NCI-H1417 treated with DMSO at 0.1 percent for 48 hours (cell line): Measurements from ENCODE around the gene VWA5B1.

Experiments
- DNase-seq: peaks from one replicate; lab custom pipeline; 2025; lab: John Stamatoyannopoulos, UW

Gene VWA5B1

DNA sequence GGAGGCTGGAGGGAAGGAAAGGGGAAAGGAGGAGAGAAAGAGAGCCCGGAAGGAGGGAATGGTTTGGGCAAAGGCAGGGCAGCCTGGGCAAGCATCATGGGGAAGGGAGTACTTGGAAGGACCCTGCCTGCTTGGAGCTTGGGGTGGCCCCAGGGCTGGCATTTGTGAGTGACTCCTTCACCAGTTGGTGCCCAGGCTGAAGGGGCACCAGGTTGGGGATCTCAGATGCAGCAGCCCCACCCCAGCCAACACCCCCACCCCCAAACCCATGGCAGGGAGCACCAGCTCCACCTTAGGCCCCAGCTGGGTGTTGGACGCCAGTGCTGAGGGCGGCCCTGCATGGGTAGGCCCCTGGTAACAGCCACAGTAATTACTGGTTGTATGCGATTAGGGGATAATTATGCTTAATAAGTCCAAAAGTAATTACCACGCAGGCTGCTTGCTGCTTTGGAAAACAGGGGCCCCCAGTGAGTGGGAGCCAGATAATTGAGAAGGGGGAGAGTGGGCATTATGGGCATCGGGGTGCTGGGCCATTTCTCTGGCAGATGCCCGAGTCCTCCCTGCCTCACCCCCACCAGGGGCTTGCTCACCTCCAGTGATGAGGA lies 78.3 kb downstream of the VWA5B1 start:
- peak; percentile 41 for DNase-seq

DNA sequence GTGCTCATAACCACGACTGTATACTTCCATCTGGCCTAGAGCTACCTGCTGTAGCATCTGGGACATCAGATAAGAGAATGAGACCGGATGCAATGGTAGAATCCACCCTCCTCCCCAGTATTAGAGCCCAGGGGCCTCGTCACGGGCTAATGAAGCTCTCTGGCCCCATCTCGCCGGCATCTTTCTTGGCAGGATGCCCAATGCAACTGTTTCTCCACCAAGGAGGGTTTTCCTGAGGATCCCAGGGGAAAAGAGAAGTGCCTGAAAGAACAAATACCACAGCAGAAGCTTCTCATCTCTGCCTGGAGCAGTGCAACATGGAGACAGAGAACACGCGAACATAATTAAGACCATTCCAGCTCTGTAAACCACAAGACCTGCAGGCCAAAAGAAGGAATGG lies 80.0 kb downstream of the VWA5B1 start:
- no peak for DNase-seq

DNA sequence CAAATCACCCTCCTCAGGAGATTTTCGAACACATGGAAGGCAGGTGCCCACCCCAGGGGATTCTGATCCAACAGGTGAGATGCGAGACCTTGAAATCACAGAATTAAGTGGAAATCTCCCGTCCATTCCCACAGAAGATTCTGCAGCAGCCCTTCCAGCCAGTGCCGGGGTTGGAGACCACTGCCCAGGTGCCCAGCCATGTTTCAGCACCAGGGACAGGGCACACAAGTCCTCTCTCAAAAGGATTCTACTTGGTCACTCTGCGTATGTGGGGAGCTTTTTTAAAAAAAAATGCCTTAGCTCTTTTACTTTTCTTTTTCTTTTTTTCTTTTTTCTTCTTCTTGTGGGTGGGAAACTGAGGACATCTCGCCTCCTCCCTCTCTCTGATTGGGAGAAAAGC lies 80.7 kb downstream of the VWA5B1 start:
- DNase-seq: no peak

DNA sequence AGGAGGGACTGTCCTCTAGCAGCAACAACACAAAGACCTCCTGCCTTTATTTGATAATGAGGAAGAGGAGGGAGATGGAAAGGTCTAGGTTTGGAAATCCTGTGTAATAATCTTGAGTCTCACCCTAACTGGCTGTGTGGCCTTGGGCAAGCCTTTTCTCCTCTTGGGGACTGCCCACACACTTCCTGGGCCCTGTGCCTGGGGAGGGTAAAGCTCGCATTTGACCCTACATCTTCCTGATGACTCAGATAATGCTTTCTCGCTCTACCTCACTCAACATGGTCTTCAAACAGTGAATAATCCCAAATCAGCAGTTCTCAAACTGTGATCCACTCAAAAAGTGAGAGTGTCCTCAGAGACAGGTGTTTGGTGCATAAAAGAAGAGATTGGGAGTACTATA lies 81.2 kb downstream of the VWA5B1 start:
- DNase-seq: no peak

DNA sequence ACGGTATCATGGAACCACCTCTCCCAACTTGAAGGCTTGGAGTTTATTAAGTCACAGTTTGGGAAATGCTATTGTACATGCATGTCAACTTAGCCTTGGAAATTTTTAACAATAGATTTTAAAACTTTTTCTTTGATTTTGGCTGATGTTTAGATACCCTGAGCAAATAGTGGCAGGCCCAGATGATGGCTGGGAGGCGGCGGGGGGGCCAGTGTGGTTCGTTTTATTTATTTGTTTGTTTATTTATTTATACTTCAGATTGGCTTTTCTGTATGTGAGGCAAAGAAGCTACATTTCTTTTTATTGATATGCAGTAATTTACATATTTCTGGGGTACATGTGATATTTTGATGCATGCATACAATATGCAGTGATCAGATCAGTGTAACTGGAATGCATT lies 82.0 kb downstream of the VWA5B1 start:
- DNase-seq: no peak

DNA sequence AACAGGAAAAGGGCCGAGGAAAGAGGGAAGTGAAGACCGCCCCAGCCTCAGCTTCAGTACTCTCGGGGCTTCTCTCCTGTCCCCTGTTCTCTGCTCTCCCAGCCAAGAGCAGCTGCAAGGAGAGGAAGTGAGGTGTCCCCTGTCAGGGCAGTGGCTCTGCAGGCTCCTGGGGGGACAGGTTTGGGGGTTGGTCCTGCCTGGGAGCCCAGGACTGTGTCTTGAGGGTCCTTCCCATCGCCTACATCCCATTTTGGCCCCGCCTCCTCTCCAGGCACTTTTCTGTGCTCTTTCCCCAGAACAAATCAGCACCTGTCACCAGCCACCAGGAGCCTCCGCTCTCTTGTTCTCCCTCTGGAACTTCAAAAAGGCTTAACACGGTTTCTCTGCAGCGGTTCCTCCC lies 82.6 kb downstream of the VWA5B1 start:
- no peak for DNase-seq

DNA sequence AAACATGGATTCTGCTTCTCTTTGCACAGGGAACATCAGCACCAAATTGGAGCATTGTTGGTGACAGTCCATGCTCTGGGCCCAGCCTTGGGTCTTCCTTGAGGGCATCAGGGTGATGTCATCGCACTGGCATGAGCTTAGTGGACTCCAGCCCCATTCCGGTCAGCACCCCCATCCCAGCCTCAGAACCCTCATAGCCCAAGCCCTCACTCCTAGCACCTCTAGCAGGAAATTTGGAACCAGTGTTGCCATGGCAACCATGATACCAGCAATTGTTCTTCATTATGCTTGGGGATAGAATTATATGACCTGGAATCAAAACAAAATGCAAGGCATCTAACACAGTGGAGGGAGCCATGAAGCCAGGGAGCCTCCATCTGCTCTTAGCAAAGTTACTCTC lies 83.1 kb downstream of the VWA5B1 start:
- DNase-seq: no peak

DNA sequence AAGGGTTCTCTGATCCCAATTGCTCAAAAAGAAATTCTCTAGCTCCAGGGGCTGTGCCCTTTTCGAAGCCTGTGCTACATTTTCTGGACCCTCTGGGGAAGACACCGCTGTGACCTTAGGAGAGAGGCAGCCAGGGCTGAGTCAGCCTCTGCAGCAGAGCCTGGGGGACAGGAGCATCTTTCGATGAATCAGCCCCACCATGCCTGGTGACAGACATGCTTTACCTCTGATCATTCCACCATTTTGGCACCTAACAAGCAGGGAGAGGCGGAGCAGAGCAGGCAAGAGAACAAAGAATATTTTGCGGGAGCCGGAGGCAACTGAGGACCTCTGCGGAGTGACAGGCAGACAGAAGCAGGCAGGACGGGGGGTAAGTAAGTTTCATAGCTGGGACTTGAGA lies 84.9 kb downstream of the VWA5B1 start:
- no peak for DNase-seq

DNA sequence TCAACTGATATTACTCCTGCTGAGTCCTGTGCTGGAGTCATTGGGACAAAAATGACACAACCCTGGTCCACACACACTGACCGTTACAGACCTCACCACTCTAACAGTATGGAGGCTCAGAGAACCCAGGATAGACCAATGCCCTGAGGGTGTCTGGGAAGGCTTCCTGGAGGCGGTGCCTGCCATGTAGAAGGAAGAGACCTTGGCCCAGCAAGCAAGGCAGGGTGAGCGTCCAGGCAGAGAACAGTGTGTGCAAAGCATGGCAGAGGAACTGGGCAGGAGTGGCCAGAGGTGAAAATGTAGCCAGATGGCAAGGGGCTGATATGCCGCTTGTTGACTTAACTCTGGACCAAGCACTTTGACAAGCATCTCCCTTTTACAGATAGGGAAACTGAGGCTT lies 85.5 kb downstream of the VWA5B1 start:
- DNase-seq: no peak

DNA sequence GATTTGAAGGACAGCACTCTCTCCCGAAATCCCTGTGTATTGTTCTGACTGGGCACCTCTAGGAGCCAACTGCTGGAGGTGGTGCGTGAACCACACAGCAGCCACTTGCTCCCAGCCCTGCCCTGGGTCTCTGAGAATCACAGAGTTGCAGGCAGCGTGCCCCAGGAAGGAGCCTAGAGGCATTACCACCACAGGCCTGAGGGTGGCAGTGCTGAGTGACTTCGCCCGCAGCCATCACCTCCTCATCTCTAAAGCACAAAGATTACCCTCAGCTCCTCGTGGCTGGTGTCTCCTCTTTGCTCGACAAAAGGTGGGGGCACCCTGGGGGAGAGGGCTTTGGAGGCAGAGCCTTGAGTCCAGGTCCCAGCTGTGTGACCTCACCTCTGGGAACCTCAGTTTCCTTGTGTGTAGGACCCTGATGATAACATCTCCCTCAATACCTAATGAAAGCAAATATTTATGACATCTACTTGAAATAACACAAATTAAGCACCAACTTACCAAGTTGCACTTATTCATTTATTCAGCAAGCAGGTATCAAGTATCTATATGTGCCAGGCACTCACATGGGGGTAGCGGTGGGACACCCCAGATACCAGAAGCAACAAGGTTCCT lies 86.3 kb downstream of the VWA5B1 start:
- no peak for DNase-seq

DNA sequence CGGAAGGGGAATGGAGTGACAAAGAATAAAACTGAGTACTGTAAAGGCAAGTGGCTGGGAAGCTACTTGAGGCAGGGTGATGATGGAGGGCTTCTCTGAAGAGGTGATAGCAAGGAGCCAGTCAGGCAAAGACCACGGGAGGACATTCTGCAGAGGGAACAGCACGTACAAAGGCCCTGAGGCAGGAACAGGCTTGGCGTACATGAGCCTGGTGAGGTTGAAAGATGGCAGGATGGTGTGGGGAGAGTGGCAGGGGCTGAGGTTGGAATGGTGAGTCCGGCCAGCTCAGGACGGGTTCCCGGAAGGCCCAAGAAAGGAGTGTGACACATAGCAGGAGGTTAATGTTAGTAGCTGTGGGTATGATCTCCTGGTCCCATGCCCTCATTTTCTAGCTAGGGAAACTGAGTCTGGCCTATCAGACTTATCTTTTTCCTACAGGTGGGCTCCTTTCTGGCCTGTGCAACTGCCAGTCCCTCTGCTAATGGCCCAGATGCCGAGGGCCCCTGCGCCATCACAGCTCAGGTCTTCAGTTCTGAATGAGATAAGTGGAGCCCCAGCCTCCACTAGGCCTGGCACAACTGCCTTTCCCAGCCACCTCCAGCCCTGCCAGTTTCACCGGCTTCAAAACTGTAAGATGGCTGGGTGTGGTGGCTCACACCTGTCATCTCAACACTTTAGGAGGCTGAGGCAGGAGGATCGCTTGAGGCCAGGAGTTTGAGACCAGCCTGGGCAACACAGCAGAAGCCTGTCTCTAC lies 87.0 kb downstream of the VWA5B1 start:
- DNase-seq: no peak

DNA sequence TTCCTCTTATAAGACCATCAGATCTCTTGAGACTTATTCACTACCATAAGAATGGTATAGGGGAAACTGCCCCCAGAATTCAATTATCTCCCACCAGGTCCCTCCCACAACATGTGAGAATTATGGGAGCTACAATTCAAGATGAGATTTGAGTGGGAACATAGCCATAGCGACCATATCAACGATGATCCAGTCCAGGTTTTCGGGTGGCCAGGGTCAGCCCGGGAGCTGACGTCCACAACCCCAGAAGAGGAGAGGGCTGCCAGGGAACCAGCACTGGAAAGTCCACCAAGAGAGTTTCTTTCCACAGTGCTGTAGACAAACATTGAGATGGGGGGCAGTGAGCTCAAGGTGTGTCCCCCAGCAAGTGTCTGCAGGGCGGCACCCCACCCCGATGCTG lies 88.4 kb downstream of the VWA5B1 start:
- DNase-seq: no peak

DNA sequence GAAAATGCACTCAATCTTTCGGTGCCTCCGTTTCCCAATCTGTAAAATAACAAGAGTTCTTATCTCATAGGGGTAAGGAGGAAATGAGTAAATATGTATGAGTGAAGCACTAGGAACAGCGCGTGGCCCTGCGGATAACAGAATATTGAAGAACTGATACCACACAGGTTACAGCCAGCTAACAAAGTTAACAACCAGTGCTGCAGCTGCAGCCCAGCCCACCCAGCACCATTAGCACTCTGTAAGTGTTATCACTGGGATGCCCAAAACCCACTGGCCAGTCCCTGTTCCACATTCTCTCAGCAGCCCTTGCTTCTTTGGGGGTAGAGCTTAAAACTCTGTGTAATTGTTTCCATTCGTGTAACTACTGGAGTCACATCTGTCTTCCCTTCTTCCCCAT lies 89.5 kb downstream of the VWA5B1 start:
- no peak for DNase-seq

DNA sequence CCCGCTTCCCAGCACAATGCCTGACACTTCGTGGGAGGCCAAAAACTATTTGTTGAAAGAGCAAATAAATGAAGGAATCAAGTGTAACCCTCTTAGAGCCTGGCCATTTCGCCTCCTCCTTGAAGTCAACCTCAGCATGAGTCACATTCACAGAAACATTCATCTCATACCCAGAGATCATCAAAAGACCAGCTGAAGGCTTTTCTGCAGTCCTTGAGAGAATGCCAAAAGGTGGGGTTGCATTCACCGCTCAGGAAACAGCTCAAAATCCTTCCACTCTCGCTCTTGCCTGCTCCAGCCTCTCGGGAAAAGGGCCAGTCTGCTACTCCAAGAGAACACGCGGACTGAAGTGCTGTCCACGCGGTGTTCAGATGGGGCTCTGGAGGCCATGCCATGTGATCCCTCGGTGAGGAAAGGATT lies 90.0 kb downstream of the VWA5B1 start:
- no peak for DNase-seq

DNA sequence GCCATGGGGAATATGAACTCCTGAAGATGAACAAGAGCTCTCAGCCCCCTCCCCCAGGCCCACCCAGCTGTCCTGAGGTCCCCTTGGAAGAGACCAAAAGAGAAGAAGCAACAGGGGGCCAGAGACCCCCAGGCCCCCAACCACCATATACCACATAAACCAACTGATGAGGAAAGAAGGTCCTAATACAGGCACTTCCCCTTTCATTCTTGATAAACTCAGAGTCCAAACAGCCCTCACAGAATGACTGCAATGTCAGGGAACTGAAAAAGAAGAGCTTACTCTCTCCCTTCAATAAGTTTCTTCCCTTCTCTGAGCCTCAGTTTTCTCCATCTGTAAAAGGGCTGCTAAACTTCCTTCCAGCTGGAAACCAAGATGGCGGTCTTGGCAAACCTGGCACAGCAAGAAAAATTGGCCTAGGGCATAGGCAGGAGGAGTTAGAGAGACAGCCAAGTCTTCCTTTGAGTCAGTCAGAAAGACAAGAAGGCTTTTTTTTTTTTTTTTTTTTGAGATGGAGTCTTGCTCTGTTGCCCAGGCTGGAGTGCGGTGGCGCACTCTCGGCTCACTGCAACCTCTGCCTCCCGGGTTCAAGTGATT lies 90.5 kb downstream of the VWA5B1 start:
- no peak for DNase-seq

DNA sequence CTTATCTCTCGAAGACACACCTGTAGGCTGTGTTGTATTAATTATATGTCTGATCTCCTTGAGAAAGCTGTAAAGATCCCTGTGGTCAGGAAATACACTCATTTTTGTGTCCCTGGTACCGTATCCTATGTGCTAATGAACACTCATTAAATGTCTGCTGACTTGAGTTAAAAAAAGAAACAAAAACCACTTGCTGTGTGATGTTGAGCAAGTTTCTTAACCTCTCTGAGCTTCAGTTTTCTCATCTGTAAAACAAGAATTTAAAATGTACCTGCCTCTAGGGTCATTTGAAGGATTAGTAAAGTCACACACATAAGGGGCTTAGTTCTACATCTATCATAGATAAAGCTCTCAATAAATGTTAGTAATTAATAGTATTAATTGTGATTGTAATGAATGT lies 91.3 kb downstream of the VWA5B1 start:
- DNase-seq: no peak

DNA sequence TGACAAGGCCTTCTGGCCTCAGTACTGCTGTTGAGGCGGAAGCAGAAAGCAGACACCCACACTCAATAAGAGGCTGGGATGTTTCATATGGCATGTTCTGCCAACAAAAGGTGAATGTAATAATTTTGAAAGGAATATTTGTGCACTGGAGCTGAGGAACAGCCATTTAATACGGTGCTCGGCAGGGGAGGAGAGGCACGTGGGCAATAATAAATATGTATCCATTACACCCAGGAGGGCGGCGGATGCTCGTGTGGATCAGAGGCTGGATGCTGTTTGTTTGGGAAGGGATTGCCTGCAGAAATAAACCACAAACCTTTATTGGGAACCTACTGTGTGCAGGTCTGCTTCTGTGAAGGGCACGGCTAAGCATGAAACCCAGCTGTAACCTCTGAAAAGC lies 92.0 kb downstream of the VWA5B1 start:
- DNase-seq: no peak

DNA sequence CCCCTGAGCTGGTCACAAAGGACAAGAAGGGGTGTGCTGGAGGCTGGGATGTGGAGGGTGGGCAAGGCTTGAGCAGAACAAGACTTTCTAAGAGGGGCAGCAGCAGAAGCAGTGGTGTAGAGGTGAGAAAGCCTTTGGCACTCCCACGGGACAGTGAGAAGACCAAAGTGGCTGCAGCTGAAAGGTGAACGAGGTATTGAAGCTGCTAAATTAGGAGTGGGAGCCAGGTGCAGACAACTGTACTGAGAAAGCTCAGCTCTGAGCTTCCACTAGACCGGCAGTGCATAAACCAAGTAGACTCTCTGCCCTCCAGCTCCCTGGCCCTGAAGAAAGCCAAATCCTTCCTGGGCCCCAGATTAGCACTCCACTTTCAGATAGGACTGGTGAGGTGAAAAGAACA lies 93.0 kb downstream of the VWA5B1 start:
- no peak for DNase-seq

DNA sequence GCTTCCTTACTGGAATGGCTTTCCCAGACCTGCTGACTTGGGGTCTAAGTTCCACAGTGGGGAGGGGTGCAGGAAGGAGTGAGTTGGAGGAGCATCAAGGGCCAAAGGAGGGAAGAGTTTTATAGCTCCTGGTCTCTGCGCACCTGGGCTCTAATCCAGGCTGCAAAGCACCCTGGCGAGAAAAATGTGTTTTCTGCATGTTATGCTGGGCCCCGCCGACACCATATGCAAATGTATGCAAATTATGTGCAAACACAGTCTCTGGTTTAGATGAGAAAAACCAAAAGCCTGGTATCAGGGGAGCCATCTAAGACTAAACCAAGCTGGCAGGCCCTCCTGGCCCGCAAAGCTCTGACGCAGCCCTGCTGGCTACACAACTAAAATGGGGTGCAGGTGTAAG lies 95.0 kb downstream of the VWA5B1 start:
- no peak for DNase-seq

DNA sequence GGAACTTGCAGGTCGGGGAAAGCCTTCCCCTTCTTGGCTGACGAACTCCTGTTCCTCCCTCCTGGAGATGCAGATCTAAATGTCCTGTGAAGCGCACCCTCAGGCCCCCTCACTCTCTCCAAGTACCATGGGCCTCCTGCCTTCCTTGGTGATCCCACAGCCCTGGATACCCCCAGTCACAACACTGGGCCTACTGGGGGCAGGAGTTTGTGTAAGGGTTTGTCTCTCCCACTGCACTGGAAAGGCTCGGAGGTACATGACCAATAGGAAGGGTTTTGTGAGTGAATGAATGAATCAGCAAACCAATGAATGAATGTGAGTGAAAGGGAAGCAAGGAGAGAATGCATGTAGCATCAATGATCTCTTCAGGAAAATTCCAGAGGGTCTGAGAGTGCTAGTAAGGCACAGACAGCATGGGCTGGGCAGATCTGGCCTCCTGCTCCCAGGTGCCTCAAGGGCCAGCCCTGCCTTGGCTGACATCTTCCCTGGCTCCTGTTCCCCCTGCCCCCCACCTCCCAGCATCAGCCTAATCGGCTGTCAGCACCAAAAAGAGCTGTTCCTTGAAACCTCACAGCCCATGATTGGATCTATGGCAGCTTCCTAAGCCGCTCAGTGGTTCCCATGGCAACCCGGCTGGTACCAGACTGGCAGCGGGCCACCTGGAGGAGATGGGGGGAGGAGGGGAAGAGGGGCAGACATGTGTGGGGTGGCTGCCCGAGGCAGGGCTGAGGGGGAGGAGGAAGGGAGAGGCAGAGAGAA lies 95.8 kb downstream of the VWA5B1 start:
- DNase-seq: no peak

DNA sequence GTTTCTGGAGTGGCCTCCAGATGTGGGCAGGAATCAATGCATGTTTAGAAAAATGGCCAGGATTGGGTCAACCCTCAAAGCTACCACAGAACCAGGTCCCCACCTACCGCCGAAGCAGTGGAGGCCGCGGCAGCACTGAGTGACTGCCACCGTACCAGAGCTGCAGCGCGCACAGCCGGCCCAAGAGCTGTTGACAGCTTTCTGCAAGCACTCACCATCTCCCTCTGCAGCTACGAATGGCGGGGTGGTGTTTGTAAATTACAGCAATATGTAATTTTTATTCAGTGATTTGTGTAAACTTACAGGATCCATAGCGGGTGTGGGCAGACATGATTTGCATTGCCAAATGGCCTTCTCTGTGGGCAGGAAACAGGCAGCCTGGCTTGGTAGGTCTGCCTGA lies 98.9 kb downstream of the VWA5B1 start:
- DNase-seq: no peak

DNA sequence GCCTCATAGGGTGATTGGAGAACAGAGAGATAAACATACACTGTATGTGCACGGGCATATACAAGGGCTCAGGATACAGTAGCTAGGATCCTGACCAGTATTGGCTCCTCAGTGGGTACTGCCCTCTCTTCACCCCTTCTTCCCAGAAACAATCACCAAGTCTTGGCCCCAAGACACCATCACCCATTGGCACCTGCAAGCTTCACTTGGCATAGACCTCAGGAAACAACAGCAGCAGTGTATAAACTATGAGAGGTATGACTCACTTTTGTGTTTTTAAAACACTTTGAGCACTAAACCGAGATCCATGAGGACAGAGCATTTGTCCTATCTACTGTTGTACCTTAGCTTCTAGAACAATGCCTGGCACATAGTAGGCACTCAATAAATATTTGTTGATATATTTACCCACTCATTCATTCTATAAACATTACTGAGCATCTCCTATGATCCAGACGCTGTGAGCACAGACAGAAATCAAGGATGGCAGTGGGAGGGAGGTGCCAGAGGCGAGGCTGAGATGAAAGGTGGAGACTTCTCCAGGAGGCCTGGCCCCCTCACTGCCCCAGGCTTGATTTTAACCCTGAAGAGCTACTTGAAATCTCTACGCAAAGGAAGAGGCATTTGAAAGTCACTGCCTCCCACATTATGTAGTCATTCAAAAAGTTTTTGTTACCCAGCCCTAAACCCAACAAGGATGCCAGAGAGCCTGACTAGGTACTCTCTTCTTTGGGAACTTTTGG lies 100.1 kb downstream of the VWA5B1 start:
- DNase-seq: no peak
